Endothelial cell of umbilical vein (primary cell): ENCODE results near the gene NT5DC1. TPM values are rescaled to one million over a fixed set of nuclear protein-coding genes. Genes with fewer than 3 reads are reported as not detected.

Source experiments
- BruUV-seq: library from RNA; stranded (reverse); fragments of 400-500 nt; replicated peaks from 2 replicates; lab custom pipeline; 2021; lab: Mats Ljungman, UMichigan
- CTCF ChIA-PET: fragments of 300-600, 350-600 bp; sonication (Branson Sonifier 250); formaldehyde crosslinking; loops from one replicate; lab custom pipeline; 2021; ENCODE audit warnings: antibody characterized with exemption, inconsistent platforms; lab: Charles Lee
- POLR2A ChIA-PET: fragments of 300-600, 350-600 bp; sonication (Branson Sonifier 250); formaldehyde crosslinking; loops from one replicate; lab custom pipeline; 2021; ENCODE audit warnings: antibody characterized with exemption, inconsistent platforms; lab: Charles Lee
- DNase-seq: peaks from one replicate; pipeline ENCODE4 v3.0.0-alpha.2; 2011; ENCODE audit warnings: low read depth, low spot score
- FAIRE-seq: peaks from 2 replicates; lab custom pipeline; 2011; peaks lifted over from hg19 to GRCh38; lab: Jason Lieb, UNC
- H2AFZ ChIP-seq: 2 replicates; pipeline ENCODE4 v1.6.0; 2012; ENCODE audit warnings: low read depth, low read length, control low read depth, inconsistent platforms
- H3K27ac ChIP-seq: 2 replicates; pipeline ENCODE4 v1.5.1; 2011; ENCODE audit warnings: low read depth, mild to moderate bottlenecking, control low read depth, low read length, moderate library complexity; ENCODE audit not compliant: insufficient read depth
- H3K27me3 ChIP-seq, 2 experiments: 2 replicates each; pipeline versions ENCODE4 v1.6.0 to v1.6.1; 2011; ENCODE audit warnings: low read length in 2 of 2, mixed read lengths in 1 of 2; ENCODE audit not compliant: control insufficient read depth in 2 of 2, insufficient read depth in 2 of 2
- H3K36me3 ChIP-seq, 2 experiments: 2 replicates in 1 of 2; 3 replicates in 1 of 2; pipeline ENCODE4 v1.5.1; 2011; ENCODE audit warnings: low read length in 2 of 2, mild to moderate bottlenecking in 1 of 2, moderate library complexity in 1 of 2; ENCODE audit not compliant: control insufficient read depth in 2 of 2, insufficient read depth in 2 of 2; ENCODE audit errors: extremely low read depth in 1 of 2
- H3K4me1 ChIP-seq: 3 replicates; pipeline ENCODE4 v1.5.1; 2011; ENCODE audit warnings: mild to moderate bottlenecking, low read length; ENCODE audit not compliant: control insufficient read depth, insufficient read depth; ENCODE audit errors: extremely low read depth
- H3K4me2 ChIP-seq: 2 replicates; pipeline ENCODE4 v1.6.1; 2011; ENCODE audit warnings: low read length, control low read depth, mixed read lengths; ENCODE audit not compliant: insufficient read depth
- H3K4me3 ChIP-seq, 3 experiments: fragments of 200-600 bp in 1 of 3; sonication (generic), shearing (Covaris generic) in 1 of 3; replicated peaks in 1 of 3; 2 replicates each; pipeline ENCODE4 v1.5.1; 2011 to 2016; ENCODE audit warnings: control low read depth in 3 of 3, low read length in 3 of 3, mild to moderate bottlenecking in 2 of 3, inconsistent platforms in 1 of 3, low read depth in 1 of 3, moderate library complexity in 1 of 3; ENCODE audit not compliant: insufficient read depth in 1 of 3
- H3K79me2 ChIP-seq: 2 replicates; pipeline ENCODE4 v1.6.0; 2012; ENCODE audit warnings: low read length, inconsistent platforms; ENCODE audit not compliant: control insufficient read depth, insufficient read depth
- H3K9ac ChIP-seq: replicated peaks from 2 replicates; pipeline ENCODE3; 2011; ENCODE audit warnings: low read length, control low read depth; ENCODE audit not compliant: insufficient read depth; ENCODE audit errors: extremely low read depth
- H3K9me1 ChIP-seq: replicated peaks from 3 replicates; pipeline ENCODE4 v1.6.0; 2011; ENCODE audit warnings: mild to moderate bottlenecking, low read length; ENCODE audit not compliant: control insufficient read depth, insufficient read depth; ENCODE audit errors: extremely low read depth
- H3K9me3 ChIP-seq: replicated peaks from 2 replicates; pipeline ENCODE4 v1.5.1; 2012; ENCODE audit warnings: low read length, inconsistent platforms; ENCODE audit not compliant: control insufficient read depth, insufficient read depth
- H4K20me1 ChIP-seq: replicated peaks from 2 replicates; pipeline ENCODE3; 2011; ENCODE audit warnings: mild to moderate bottlenecking, low read length; ENCODE audit not compliant: control insufficient read depth, insufficient read depth; ENCODE audit errors: extremely low read depth
- EZH2 ChIP-seq: IDR thresholded peaks from 2 replicates; pipeline ENCODE4 v1.6.1; 2012; ENCODE audit warnings: borderline replicate concordance, low read depth, mild to moderate bottlenecking, moderate library complexity, low read length, inconsistent platforms; ENCODE audit not compliant: severe bottlenecking
- FOS ChIP-seq: IDR thresholded peaks from 2 replicates; pipeline ENCODE4 v1.6.1; 2011; ENCODE audit warnings: mild to moderate bottlenecking, low read length, moderate library complexity, borderline replicate concordance; ENCODE audit not compliant: insufficient read depth
- GATA2 ChIP-seq: IDR thresholded peaks from 2 replicates; pipeline ENCODE4 v1.7.0; 2011; ENCODE audit warnings: low read depth, mild to moderate bottlenecking, moderate library complexity, mixed read lengths, low read length; ENCODE audit not compliant: insufficient read length, insufficient read depth
- MAX ChIP-seq: IDR thresholded peaks from 2 replicates; pipeline ENCODE4 v1.6.1; 2011; ENCODE audit not compliant: insufficient read depth, insufficient read length
- POLR2A ChIP-seq: IDR thresholded peaks from 2 replicates; pipeline ENCODE4 v1.6.1; 2012; ENCODE audit warnings: low read depth, mild to moderate bottlenecking, control low read depth, low read length
- dilution Hi-C: fragments of 300-500 bp; cut with MboI; formaldehyde crosslinking; loops from one replicate; pipeline ENCODE4 v1.15.0; 2019; ENCODE audit warnings: low sequenced_read_pairs; ENCODE audit not compliant: extremely low pct_ligation_motif_present
- intact Hi-C: fragments of 100-400 bp; cut with micrococcal nuclease; formaldehyde crosslinking; loops from one replicate; pipeline ENCODE4 v1.10.0; 2022
- polyA plus RNA-seq, 4 experiments: library from polyadenylated mRNA; depleted of rRNA in 3 of 4; stranded (reverse) in 3 of 4; unstranded in 1 of 4; fragments of >200 nt; gene quantifications; 2 replicates each; pipeline versions ENCODE4 v1.2.1 to v1.2.3, GENCODE V29; 2011 to 2012; ENCODE audit warnings: missing spikeins in 1 of 4
- total RNA-seq: library from RNA; stranded (reverse); gene quantifications from 2 replicates; pipeline ENCODE4 v1.2.3, GENCODE V29; 2021

NT5DC1 gene
- total and polyA plus RNA-seq, 2 donors (not counting 3 experiments of a cell fraction or from before 2014, with no cell fraction given) = 11.3 to 24.3 TPM

GRCh38 chr6:116059713-116060571, 40.7 kb upstream of the NT5DC1 start:
- dilution Hi-C loops = no loop called here
- ChIA-PET CTCF (interaction anchor here (0.8 to 2.3 kb wide), 10 partner anchors 7 to 49 kb away, joined by 3 to 14 read pairs (median 5); partner anchors contain the start of gene NT5DC1), POLR2A (interaction anchor here (0.8 kb wide), 1 partner anchor 14 kb away, joined by 3 read pairs; no protein-coding TSS in a partner anchor)
- Histone ChIP-seq H3K9me1 (no peaks in the 10 kb centered on the region), H2AFZ (no peak overlapping the region), H3K9ac (no peak overlapping the region), H3K36me3 (no peaks in the 10 kb centered on the region), H3K4me3 (no peak overlapping the region), H3K27me3 (no peaks in the 10 kb centered on the region), H3K9me3 (no peaks in the 10 kb centered on the region), H3K79me2 (no peaks in the 10 kb centered on the region), H3K27ac (no peak overlapping the region), H3K4me1 (no peaks in the 10 kb centered on the region), H4K20me1 (no peaks in the 10 kb centered on the region), H3K4me2 (no peak overlapping the region)
- TF ChIP-seq EZH2 (no peak), MAX (no peak), POLR2A (no peak), FOS (no peak), GATA2 (no peak)
- no peak for DNase-seq
- BruUV-seq = no TSS peak
- no peak for FAIRE-seq
- intact Hi-C loops = no loop called here
